ENCODE data around the gene TTC34. TPM values are rescaled to one million over a fixed set of nuclear protein-coding genes. Genes with fewer than 3 reads are reported as not detected.

TTC34 gene
- total RNA-seq, 1 donor from 2014 or later, result under 0.01 TPM

GRCh38 chr1:2807678-2808385 lies 6.3 kb upstream of the TTC34 start:
- H3K27me3 ChIP-seq (ENCODE audit: control insufficient read depth, insufficient read depth, low read length), result no peaks in the 10 kb centered on the region
- no peak for TF ChIP-seq CTCF (IDR thresholded peaks at IDR 0.05; ENCODE audit: insufficient read depth, low read length, severe bottlenecking)

DNA sequence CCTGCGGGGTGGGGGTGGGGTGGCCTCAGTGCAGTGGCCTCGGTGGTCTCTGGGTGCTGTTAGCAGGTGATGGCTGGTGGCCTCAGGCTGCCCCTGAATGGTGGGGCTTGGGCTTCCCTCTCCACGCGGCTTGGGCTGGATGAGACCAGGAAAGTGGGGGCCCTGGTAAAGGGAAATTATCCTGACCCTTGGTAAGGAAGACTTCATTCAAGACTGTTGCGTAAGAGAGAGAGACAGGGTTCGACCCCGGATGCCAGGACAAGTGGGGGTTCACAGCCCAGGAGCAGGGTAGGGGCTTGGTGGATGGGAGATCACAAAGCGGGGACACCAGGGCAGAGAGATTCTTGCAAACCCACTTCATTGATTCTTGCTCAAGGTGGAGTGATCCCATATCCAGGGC lies 5.5 kb upstream of the TTC34 start:
- FAIRE-seq, result no peak
- H3K4me3 ChIP-seq (ENCODE audit: low read depth, low read length), result no peak overlapping the region
- no peak for DNase-seq (ENCODE audit: low read depth)
- H3K27me3 ChIP-seq (ENCODE audit: control insufficient read depth, insufficient read depth, low read length), result no peaks in the 10 kb centered on the region
- H3K36me3 ChIP-seq (ENCODE audit: control insufficient read depth, insufficient read depth, low read length), result no peaks in the 10 kb centered on the region
- no peak for TF ChIP-seq CTCF (IDR thresholded peaks at IDR 0.05; ENCODE audit: insufficient read depth, low read length, severe bottlenecking)

More at GRCh38 chr1:2807678-2808385, 6.3 kb upstream of the TTC34 start:
- Histone ChIP-seq H3K4me3 (ENCODE audit: low read depth, low read length) (no peak overlapping the region), H3K36me3 (ENCODE audit: control insufficient read depth, insufficient read depth, low read length) (no peaks in the 10 kb centered on the region)
- DNase-seq (ENCODE audit: low read depth), result no peak
- no peak for FAIRE-seq

DNA sequence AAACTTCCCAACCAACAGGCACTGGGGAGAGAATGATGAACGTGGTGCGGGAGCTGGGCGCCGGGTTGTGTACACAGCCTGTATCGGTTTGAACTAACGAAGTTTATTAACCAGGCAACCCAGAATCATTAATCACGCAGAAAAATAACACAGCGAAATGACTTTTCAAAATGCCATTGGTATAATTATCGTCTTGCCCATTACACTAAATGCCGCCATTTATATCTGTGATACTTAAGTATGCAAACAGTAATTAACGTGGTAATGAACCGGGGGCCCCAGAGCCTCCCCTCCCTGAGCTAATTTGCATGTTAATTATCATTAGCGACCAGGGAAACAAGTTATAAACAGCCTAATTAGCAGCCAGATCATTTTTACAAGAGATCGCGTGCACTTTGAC lies 5.1 kb upstream of the TTC34 start:
- Histone ChIP-seq H3K27me3 (ENCODE audit: control insufficient read depth, insufficient read depth, low read length) (no peaks in the 10 kb centered on the region), H3K4me3 (ENCODE audit: low read depth, low read length) (no peak overlapping the region), H3K36me3 (ENCODE audit: control insufficient read depth, insufficient read depth, low read length) (no peaks in the 10 kb centered on the region)
- TF ChIP-seq CTCF (IDR thresholded peaks at IDR 0.05; ENCODE audit: insufficient read depth, low read length, severe bottlenecking), result no peak
- DNase-seq (ENCODE audit: low read depth) (no peak), FAIRE-seq (no peak)

- TF ChIP-seq CTCF (IDR thresholded peaks at IDR 0.05; ENCODE audit: insufficient read depth, low read length, severe bottlenecking), result no peak
- no peak for FAIRE-seq
- DNase-seq (ENCODE audit: low read depth), result no peak
- Histone ChIP-seq H3K27me3 (ENCODE audit: control insufficient read depth, insufficient read depth, low read length) (no peaks in the 10 kb centered on the region), H3K36me3 (ENCODE audit: control insufficient read depth, insufficient read depth, low read length) (no peaks in the 10 kb centered on the region), H3K4me3 (ENCODE audit: low read depth, low read length) (no peak overlapping the region)
Measured at GRCh38 chr1:2805801-2806430, 4.4 kb upstream of the TTC34 start.

DNA sequence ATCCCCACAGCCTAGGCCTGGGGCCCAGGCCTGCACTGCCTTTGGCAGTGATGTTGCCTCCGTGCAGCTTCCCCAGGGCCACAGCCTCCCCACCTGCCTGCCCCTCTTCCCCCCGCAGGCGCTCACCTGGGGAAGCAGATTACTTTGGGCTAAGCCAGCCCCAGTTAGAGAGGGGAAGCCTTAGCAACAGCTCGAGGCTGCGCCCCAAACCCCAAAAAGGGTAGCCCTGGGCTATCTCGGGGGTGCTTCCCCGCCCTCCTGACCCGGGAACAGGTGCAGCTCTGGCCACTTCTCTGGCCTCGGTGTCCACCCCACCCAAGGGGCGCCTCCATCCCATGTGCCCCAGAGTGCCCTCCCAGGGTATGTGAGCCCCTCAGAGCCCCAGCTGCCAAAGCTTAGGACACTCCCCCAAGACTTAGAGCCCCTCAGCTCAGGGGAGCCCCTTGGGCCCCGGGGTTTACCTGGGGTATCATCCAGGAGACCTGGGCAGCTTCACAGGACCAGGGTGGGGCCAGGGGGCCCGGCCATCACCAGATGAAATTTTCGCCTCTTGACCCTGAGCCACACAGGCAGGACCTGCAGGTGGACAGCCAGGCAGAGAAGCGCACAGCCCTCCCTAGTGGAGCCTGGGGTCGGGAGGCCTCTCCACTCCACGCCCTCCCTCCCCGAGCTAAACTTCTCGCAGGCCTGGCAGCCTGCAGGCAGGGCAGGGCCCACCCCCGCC lies 3.3 kb upstream of the TTC34 start:
- H3K27me3 ChIP-seq (ENCODE audit: control insufficient read depth, insufficient read depth, low read length), result no peaks in the 10 kb centered on the region
- no peaks in the 10 kb centered on the region for H3K36me3 ChIP-seq (ENCODE audit: control insufficient read depth, insufficient read depth, low read length)
- no peak for FAIRE-seq
- H3K4me3 ChIP-seq (ENCODE audit: low read depth, low read length), result no peak overlapping the region
- TF ChIP-seq CTCF (IDR thresholded peaks at IDR 0.05; ENCODE audit: insufficient read depth, low read length, severe bottlenecking), result no peak
- no peak for DNase-seq (ENCODE audit: low read depth)

All from bronchial epithelial cell (primary cell).